T-helper 2 cell treated with Interferon-gamma antibody and Interleukin-4, amounts not matched to agents 100 ng/mL and 5 ng/mL, for 36 hours (primary cell): ENCODE measurements around the gene SRPK3. TPM values are rescaled to one million over a fixed set of nuclear protein-coding genes. Genes with fewer than 3 reads are reported as not detected.
"Not testable (repeated sequence)": the region's sequence is repeated elsewhere in the genome, so short reads cannot be mapped to it uniquely, and the experiment has no call there.

Experiments used
- intact Hi-C: fragments of 100-400 bp; cut with micrococcal nuclease; formaldehyde crosslinking; loops from one replicate; pipeline ENCODE4 v1.15.1; 2023
- total RNA-seq: library from RNA; stranded (reverse); gene quantifications from 2 replicates; pipeline ENCODE4 v1.2.3, GENCODE V29; 2022

The SRPK3 gene
- total RNA-seq, 1 donor from 2014 or later, result not detected

- intact Hi-C loops, result no loop called here
Observed at GRCh38 chrX:153746359-153746758, 34.5 kb upstream of the SRPK3 start.

GRCh38 chrX:153746991-153747390, 33.9 kb upstream of the SRPK3 start:
- intact Hi-C loops, result not testable (repeated sequence)

GRCh38 chrX:153749017-153749416, 31.8 kb upstream of the SRPK3 start:
- intact Hi-C loops, result not testable (repeated sequence)

- intact Hi-C loops, result no loop called here
Observed at GRCh38 chrX:153750127-153750774, 30.6 kb upstream of the SRPK3 start.

- intact Hi-C loops, result no loop called here
Observed at GRCh38 chrX:153755136-153755535, 25.7 kb upstream of the SRPK3 start.

GRCh38 chrX:153761863-153762262, 19.0 kb upstream of the SRPK3 start:
- intact Hi-C loops, result no loop called here

- intact Hi-C loops, result no loop called here
Observed at GRCh38 chrX:153762626-153763173, 18.1 kb upstream of the SRPK3 start.

- intact Hi-C loops, result no loop called here
Observed at GRCh38 chrX:153763298-153763932, 17.4 kb upstream of the SRPK3 start.

- intact Hi-C loops, result loop anchor here (1.0 kb wide), 2 partner anchors 183 to 189 kb away; no protein-coding TSS in a partner anchor
Observed at GRCh38 chrX:153763989-153764755, 16.7 kb upstream of the SRPK3 start, which contains the start of gene PLXNB3. Gene PLXNB3, plus strand, starts transcription at chrX:153764249. Its CDS starts 1,287 bp downstream, at chrX:153765536.

- intact Hi-C loops, result loop anchor here (1.0 kb wide), 2 partner anchors 183 to 189 kb away; no protein-coding TSS in a partner anchor
Observed at GRCh38 chrX:153764786-153765137, 16.1 kb upstream of the SRPK3 start.

- intact Hi-C loops, result no loop called here
Observed at GRCh38 chrX:153765138-153766079, 15.4 kb upstream of the SRPK3 start.

GRCh38 chrX:153766098-153766817, 14.6 kb upstream of the SRPK3 start:
- intact Hi-C loops, result no loop called here

- intact Hi-C loops, result no loop called here
Observed at GRCh38 chrX:153766871-153767673, 13.8 kb upstream of the SRPK3 start.

- intact Hi-C loops, result no loop called here
Observed at GRCh38 chrX:153767674-153768055, 13.2 kb upstream of the SRPK3 start.

GRCh38 chrX:153768311-153769157, 12.3 kb upstream of the SRPK3 start:
- intact Hi-C loops, result no loop called here

- intact Hi-C loops, result no loop called here
Observed at GRCh38 chrX:153769158-153769864, 11.5 kb upstream of the SRPK3 start.

GRCh38 chrX:153769865-153770600, 10.8 kb upstream of the SRPK3 start:
- intact Hi-C loops, result no loop called here
